Activated T-helper 1 cell treated with anti-CD3 and anti-CD28 coated beads, Interleukin-12 subunit alpha, Interleukin-12 subunit beta, Interleukin-2, Interleukin-4 antibody, amounts not matched to agents 30 ng/mL and 10 ng/mL and 1 ng/mL, durations not matched to agents 14 hours and 24 hours and 36 hours (primary cell): ENCODE measurements around the gene ICAM2. TPM values are rescaled to one million over a fixed set of nuclear protein-coding genes. Genes with fewer than 3 reads are reported as not detected.
"Not testable (repeated sequence)": the region's sequence is repeated elsewhere in the genome, so short reads cannot be mapped to it uniquely, and the experiment has no call there.

Experiments
- DNase-seq: peaks from one replicate; pipeline ENCODE4 v3.0.0; 2021; ENCODE audit warnings: low spot score
- H3K27ac Mint-ChIP-seq: one replicate; pipeline ENCODE4 v1.8.0; 2021; ENCODE audit warnings: mild to moderate bottlenecking, mixed read lengths
- H3K27me3 Mint-ChIP-seq: one replicate; pipeline ENCODE4 v1.8.0; 2022; ENCODE audit warnings: mild to moderate bottlenecking, moderate library complexity, mixed read lengths; ENCODE audit not compliant: insufficient read depth
- H3K36me3 Mint-ChIP-seq: one replicate; pipeline ENCODE4 v1.8.0; 2021; ENCODE audit warnings: low read depth, mixed read lengths
- H3K4me1 Mint-ChIP-seq: one replicate; pipeline ENCODE4 v1.8.0; 2021; ENCODE audit warnings: low read depth, mixed read lengths
- H3K4me3 Mint-ChIP-seq: one replicate; pipeline ENCODE4 v1.8.0; 2021; ENCODE audit warnings: mild to moderate bottlenecking, moderate library complexity, mixed read lengths
- H3K9me3 Mint-ChIP-seq: one replicate; pipeline ENCODE4 v1.8.0; 2021; ENCODE audit warnings: mixed read lengths
- intact Hi-C: fragments of 100-400 bp; cut with micrococcal nuclease; formaldehyde crosslinking; loops from one replicate; pipeline ENCODE4 v1.15.1; 2024
- total RNA-seq: library from RNA; stranded (reverse); gene quantifications from 2 replicates; pipeline ENCODE4 v1.2.3, GENCODE V29; 2022

The ICAM2 gene
- total RNA-seq, 1 donor from 2014 or later, result 62.1 TPM

- H3K4me3 Mint-ChIP-seq, result peak overlapping the region; percentile 2
- intact Hi-C loops, result loop anchor here (1.0 to 2.0 kb wide), 3 partner anchors 13 to 39 kb away; partner anchors contain the start of gene PRR29
- H3K36me3 Mint-ChIP-seq, result peaks cover 7% of the 10 kb centered on the region
- peak overlapping the region; percentile 91 for H3K27ac Mint-ChIP-seq
- DNase-seq, result no peak
- H3K4me1 Mint-ChIP-seq, result peaks cover 23% of the 10 kb centered on the region
- peaks cover 14% of the 10 kb centered on the region for H3K9me3 Mint-ChIP-seq
- H3K27me3 Mint-ChIP-seq, result peaks cover 4% of the 10 kb centered on the region
Measured at GRCh38 chr17:63985387-63986140, 34.9 kb downstream of the ICAM2 start.

GRCh38 chr17:63984651-63985386 is 35.6 kb downstream of the ICAM2 start:
- Mint-ChIP-seq H3K4me1 (peaks cover 15% of the 10 kb centered on the region), H3K9me3 (peaks cover 14% of the 10 kb centered on the region), H3K27me3 (peaks cover 4% of the 10 kb centered on the region), H3K27ac (peak overlapping the region; percentile 91), H3K4me3 (no peak overlapping the region), H3K36me3 (peaks cover 7% of the 10 kb centered on the region)
- DNase-seq, result peak; percentile 55
- intact Hi-C loops, result loop anchor here (1.0 to 2.0 kb wide), 3 partner anchors 13 to 40 kb away; partner anchors contain the start of gene PRR29

GRCh38 chr17:63984236-63984635 is 36.2 kb downstream of the ICAM2 start:
- Mint-ChIP-seq H3K36me3 (peaks cover 7% of the 10 kb centered on the region), H3K9me3 (peaks cover 14% of the 10 kb centered on the region), H3K27ac (no peak overlapping the region), H3K27me3 (peaks cover 4% of the 10 kb centered on the region), H3K4me1 (peaks cover 12% of the 10 kb centered on the region), H3K4me3 (no peak overlapping the region)
- intact Hi-C loops, result loop anchor here (2.0 kb wide), 1 partner anchor 41 kb away; no protein-coding TSS in a partner anchor
- DNase-seq, result no peak

GRCh38 chr17:63983320-63983719 is 37.1 kb downstream of the ICAM2 start:
- peaks cover 7% of the 10 kb centered on the region for H3K36me3 Mint-ChIP-seq
- intact Hi-C loops, result no loop called here
- DNase-seq, result no peak
- peaks cover 4% of the 10 kb centered on the region for H3K27me3 Mint-ChIP-seq
- H3K4me3 Mint-ChIP-seq, result no peak overlapping the region
- H3K27ac Mint-ChIP-seq, result no peak overlapping the region
- H3K4me1 Mint-ChIP-seq, result peaks cover 12% of the 10 kb centered on the region
- peaks cover 14% of the 10 kb centered on the region for H3K9me3 Mint-ChIP-seq

DNA sequence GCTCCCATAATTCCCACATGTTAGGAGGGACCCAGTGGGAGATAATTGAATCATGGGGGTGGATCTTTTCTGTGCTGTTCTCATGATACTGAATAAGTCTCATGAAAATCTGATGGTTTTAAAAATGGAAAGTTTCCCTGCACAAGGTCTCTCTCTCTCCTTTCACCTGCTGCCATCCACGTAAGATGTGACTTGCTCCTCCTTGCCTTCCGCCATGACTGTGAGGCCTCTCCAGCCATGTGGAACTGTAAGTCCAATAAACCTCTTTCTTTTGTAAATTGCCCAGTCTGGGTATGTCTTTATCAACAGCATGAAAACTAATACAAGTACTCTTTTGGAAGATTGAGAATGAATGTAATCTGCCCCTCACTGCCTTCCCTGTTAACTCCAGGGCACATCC is 37.8 kb downstream of the ICAM2 start:
- peaks cover 14% of the 10 kb centered on the region for H3K9me3 Mint-ChIP-seq
- H3K4me1 Mint-ChIP-seq, result peaks cover 12% of the 10 kb centered on the region
- H3K27ac Mint-ChIP-seq, DNase-seq, H3K36me3 Mint-ChIP-seq, H3K4me3 Mint-ChIP-seq, H3K27me3 Mint-ChIP-seq, intact Hi-C loops: not testable (repeated sequence)

- H3K4me3 Mint-ChIP-seq, result no peak overlapping the region
- peaks cover 14% of the 10 kb centered on the region for H3K9me3 Mint-ChIP-seq
- DNase-seq, result no peak
- H3K27ac Mint-ChIP-seq, result no peak overlapping the region
- H3K4me1 Mint-ChIP-seq, result no peaks in the 10 kb centered on the region
- peaks cover 7% of the 10 kb centered on the region for H3K36me3 Mint-ChIP-seq
- peaks cover 5% of the 10 kb centered on the region for H3K27me3 Mint-ChIP-seq
- intact Hi-C loops, result no loop called here
Measured at GRCh38 chr17:63978272-63979200, 41.9 kb downstream of the ICAM2 start.

DNA sequence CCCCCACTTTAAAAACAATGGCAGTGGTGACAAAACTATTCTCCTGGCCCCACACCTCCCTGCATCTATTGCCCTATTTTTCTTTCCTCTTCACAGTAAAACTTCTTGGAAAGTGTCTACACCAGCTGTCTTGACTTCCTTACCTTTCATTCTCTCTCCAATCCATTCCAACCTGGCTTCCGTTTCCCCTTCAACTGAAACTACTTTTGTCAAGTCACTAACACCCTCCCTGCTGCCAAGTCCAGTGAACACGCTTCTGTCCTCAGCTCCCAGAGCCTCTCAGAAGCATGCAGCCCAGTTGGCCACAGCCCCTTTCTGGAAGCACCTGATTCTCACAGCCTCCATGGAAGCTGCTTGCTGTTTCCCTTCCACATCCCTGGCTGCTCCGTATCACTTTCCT is 43.7 kb downstream of the ICAM2 start:
- peaks cover 2% of the 10 kb centered on the region for H3K9me3 Mint-ChIP-seq
- H3K36me3 Mint-ChIP-seq, result peaks cover 2% of the 10 kb centered on the region
- H3K27ac Mint-ChIP-seq, result no peak overlapping the region
- H3K4me1 Mint-ChIP-seq, result no peaks in the 10 kb centered on the region
- H3K27me3 Mint-ChIP-seq, result peaks cover 5% of the 10 kb centered on the region
- intact Hi-C loops, result no loop called here
- DNase-seq, result no peak
- no peak overlapping the region for H3K4me3 Mint-ChIP-seq

- no peaks in the 10 kb centered on the region for H3K9me3 Mint-ChIP-seq
- no peak for DNase-seq
- no peaks in the 10 kb centered on the region for H3K4me1 Mint-ChIP-seq
- H3K27ac Mint-ChIP-seq, result no peak overlapping the region
- H3K27me3 Mint-ChIP-seq, result peaks cover 5% of the 10 kb centered on the region
- H3K4me3 Mint-ChIP-seq, result no peak overlapping the region
- intact Hi-C loops, result no loop called here
- peaks cover under 1% of the 10 kb centered on the region for H3K36me3 Mint-ChIP-seq
Measured at GRCh38 chr17:63975541-63976092, 44.8 kb downstream of the ICAM2 start.

GRCh38 chr17:63974594-63975192 is 45.7 kb downstream of the ICAM2 start:
- Mint-ChIP-seq H3K9me3 (no peaks in the 10 kb centered on the region), H3K27me3 (peaks cover 9% of the 10 kb centered on the region), H3K36me3 (no peaks in the 10 kb centered on the region), H3K27ac (no peak overlapping the region), H3K4me1 (no peaks in the 10 kb centered on the region), H3K4me3 (no peak overlapping the region)
- no peak for DNase-seq
- intact Hi-C loops, result no loop called here

- H3K36me3 Mint-ChIP-seq, result no peaks in the 10 kb centered on the region
- intact Hi-C loops, result no loop called here
- no peak overlapping the region for H3K27ac Mint-ChIP-seq
- H3K4me3 Mint-ChIP-seq, result no peak overlapping the region
- peaks cover 11% of the 10 kb centered on the region for H3K27me3 Mint-ChIP-seq
- no peaks in the 10 kb centered on the region for H3K4me1 Mint-ChIP-seq
- H3K9me3 Mint-ChIP-seq, result no peaks in the 10 kb centered on the region
- DNase-seq, result no peak
Measured at GRCh38 chr17:63973930-63974593, 46.4 kb downstream of the ICAM2 start.

DNA sequence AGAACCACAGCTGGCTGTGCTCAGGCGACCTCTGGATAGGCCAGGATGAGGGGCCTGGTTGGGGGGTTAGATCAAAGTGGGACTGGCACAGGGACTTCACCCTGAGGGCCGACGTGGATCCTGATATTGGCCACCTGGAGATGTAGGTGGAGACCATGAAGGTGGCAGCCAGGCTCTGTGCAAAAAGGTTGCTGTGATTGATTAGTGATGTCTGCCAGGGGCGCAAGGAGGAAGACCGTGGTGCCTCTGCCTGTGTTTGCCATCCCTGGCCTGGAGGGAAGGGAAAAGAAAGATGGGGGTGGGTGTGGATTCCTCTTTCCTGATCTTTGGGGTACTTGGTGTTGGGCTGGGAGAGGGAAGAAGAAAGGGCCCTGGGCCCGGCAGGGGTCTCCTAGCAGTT is 47.2 kb downstream of the ICAM2 start:
- no peaks in the 10 kb centered on the region for H3K9me3 Mint-ChIP-seq
- H3K27ac Mint-ChIP-seq, result no peak overlapping the region
- no peaks in the 10 kb centered on the region for H3K36me3 Mint-ChIP-seq
- no peak overlapping the region for H3K4me3 Mint-ChIP-seq
- H3K27me3 Mint-ChIP-seq, result peaks cover 18% of the 10 kb centered on the region
- no peak for DNase-seq
- intact Hi-C loops, result no loop called here
- no peaks in the 10 kb centered on the region for H3K4me1 Mint-ChIP-seq

DNA sequence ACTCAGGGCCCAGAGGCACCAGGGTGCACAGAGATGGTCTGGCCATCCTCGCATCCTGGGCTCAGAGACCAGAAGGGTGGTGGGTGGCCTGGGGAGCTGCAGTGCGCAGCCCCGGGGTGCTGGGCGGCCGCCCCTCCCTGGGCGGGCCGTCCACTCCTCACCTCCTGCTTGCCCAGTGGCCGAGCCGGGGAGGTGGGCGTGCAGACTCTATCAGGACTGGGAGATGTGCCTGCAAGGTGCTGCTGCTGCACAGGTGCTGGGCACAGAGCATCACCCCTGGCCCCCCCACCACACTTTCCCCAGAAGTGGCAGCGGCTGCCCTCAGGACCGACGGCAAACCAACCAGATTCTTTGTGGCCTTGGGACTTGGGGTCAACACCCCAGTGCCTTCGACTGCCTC is 47.6 kb downstream of the ICAM2 start, which contains the start of gene SCN4A:
TSS of gene SCN4A (minus strand) at position 123 of the 400 bp plus-strand sequence. CDS start at position 46, 77 bp downstream.
- peaks cover 18% of the 10 kb centered on the region for H3K27me3 Mint-ChIP-seq
- no peaks in the 10 kb centered on the region for H3K9me3 Mint-ChIP-seq
- intact Hi-C loops, result no loop called here
- H3K27ac Mint-ChIP-seq, result no peak within 1 kb of the TSS
- no peak for DNase-seq
- no peaks in the 10 kb centered on the region for H3K4me1 Mint-ChIP-seq
- no peaks in the 10 kb centered on the region for H3K36me3 Mint-ChIP-seq
- H3K4me3 Mint-ChIP-seq, result no peak within 1 kb of the TSS
